Measurements from ENCODE around the gene C19orf85. TPM values are rescaled to one million over a fixed set of nuclear protein-coding genes. Genes with fewer than 3 reads are reported as not detected.

Gene C19orf85
- total RNA-seq, 1 donor from 2014 or later = not detected

- H3K9me3 ChIP-seq = no peaks in the 10 kb centered on the region
- H3K27ac ChIP-seq = no peak overlapping the region
- intact Hi-C loops (cut with DNase I) = loop anchor here (10.0 kb wide), 1 partner anchor 1006 kb away; the partner anchor contains the start of gene LENG9
- peaks cover 4 to 10% of the 10 kb centered on the region in 2 donors for H3K4me1 ChIP-seq
- H3K36me3 ChIP-seq = no peaks in the 10 kb centered on the region
- no peaks in the 10 kb centered on the region for H3K27me3 ChIP-seq
- no peak for TF ChIP-seq CTCF (IDR thresholded peaks at IDR 0.05)
- no peak for DNase-seq (ENCODE audit: low spot score in 2 of 2)
- no peak overlapping the region for H3K4me3 ChIP-seq
Measured at GRCh38 chr19:55471266-55471665, 6.7 kb upstream of the C19orf85 start.

GRCh38 chr19:55468054-55468393 lies 3.5 kb upstream of the C19orf85 start:
- Histone ChIP-seq H3K36me3 (no peaks in the 10 kb centered on the region), H3K9me3 (no peaks in the 10 kb centered on the region), H3K4me1 (peaks cover 0 to 6% of the 10 kb centered on the region in 2 donors), H3K27me3 (no peaks in the 10 kb centered on the region), H3K27ac (no peak overlapping the region), H3K4me3 (no peak overlapping the region)
- intact Hi-C loops (cut with DNase I) = no loop called here
- DNase-seq (ENCODE audit: low spot score in 2 of 2) = no peak
- TF ChIP-seq CTCF (IDR thresholded peaks at IDR 0.05) = peak in 2 of 3 experiments; percentile 1 to 25

- Histone ChIP-seq H3K36me3 (no peaks in the 10 kb centered on the region), H3K27me3 (no peaks in the 10 kb centered on the region), H3K4me3 (no peak overlapping the region), H3K9me3 (no peaks in the 10 kb centered on the region), H3K27ac (no peak overlapping the region), H3K4me1 (peaks cover 0 to 6% of the 10 kb centered on the region in 2 donors)
- DNase-seq (ENCODE audit: low spot score in 2 of 2) = peak in 1 of 2 donors; percentile 85
- intact Hi-C loops (cut with DNase I) = loop anchor here (1.0 kb wide), 1 partner anchor 37 kb away; no protein-coding TSS in a partner anchor
- peak; percentile 95 to 100 (median 97) for TF ChIP-seq CTCF (IDR thresholded peaks at IDR 0.05)
Measured at GRCh38 chr19:55467236-55468053, 2.9 kb upstream of the C19orf85 start.

GRCh38 chr19:55466241-55466614 lies 1.7 kb upstream of the C19orf85 start:
- intact Hi-C loops (cut with DNase I) = no loop called here
- TF ChIP-seq CTCF (IDR thresholded peaks at IDR 0.05) = no peak
- no peaks in the 10 kb centered on the region for H3K9me3 ChIP-seq
- no peak overlapping the region for H3K27ac ChIP-seq
- H3K4me1 ChIP-seq = peaks cover 0 to 6% of the 10 kb centered on the region in 2 donors
- DNase-seq (ENCODE audit: low spot score in 2 of 2) = no peak
- H3K36me3 ChIP-seq = no peaks in the 10 kb centered on the region
- H3K27me3 ChIP-seq = no peaks in the 10 kb centered on the region
- H3K4me3 ChIP-seq = no peak overlapping the region

GRCh38 chr19:55465460-55466240 lies 1.1 kb upstream of the C19orf85 start:
- intact Hi-C loops (cut with DNase I) = no loop called here
- DNase-seq (ENCODE audit: low spot score in 2 of 2) = no peak
- TF ChIP-seq CTCF (IDR thresholded peaks at IDR 0.05) = no peak

More at GRCh38 chr19:55465460-55466240, 1.1 kb upstream of the C19orf85 start:
- Histone ChIP-seq H3K27ac (no peak overlapping the region), H3K4me1 (peaks cover 0 to 7% of the 10 kb centered on the region in 2 donors), H3K36me3 (no peaks in the 10 kb centered on the region), H3K4me3 (no peak overlapping the region), H3K9me3 (no peaks in the 10 kb centered on the region), H3K27me3 (no peaks in the 10 kb centered on the region)

Measured in ascending aorta (tissue), 2 donors.